Measurements from ENCODE around the gene MAN1C1. TPM values are rescaled to one million over a fixed set of nuclear protein-coding genes. Genes with fewer than 3 reads are reported as not detected.

Gene MAN1C1
- polyA plus RNA-seq, 1 of the 3 experiments (the other 2 are of a cell fraction), result 0.20 TPM

DNA sequence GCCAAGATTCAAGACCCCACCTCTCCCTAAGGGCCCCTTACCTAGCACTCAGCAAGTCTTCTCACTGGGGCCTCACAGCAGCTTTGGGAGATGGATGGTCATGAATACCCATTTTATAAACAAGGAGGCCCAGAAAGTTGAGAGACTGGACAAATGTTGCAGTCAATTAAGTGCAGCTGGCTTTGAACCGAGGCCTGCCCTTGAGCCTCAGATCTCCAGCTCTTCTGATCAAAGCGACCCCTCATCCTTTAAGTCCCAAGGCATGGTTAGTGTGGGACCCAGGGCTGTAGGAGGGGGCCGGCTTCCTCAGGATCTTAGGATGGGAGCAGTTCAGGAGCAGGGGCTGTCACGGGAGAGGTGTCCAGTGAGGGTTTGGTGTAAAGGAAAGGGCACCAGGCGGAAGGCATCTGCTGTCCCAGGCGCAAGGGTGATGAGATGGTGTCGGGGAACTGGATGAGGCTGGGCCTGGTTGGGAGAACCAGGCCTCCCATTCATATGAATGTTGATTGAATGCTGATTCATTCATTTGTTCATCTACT lies 198.0 kb downstream of the MAN1C1 start (continued):
- TF ChIP-seq YY1 (IDR thresholded peaks at IDR 0.05; ENCODE audit: low read depth) (no peak), RXRA (IDR thresholded peaks at IDR 0.05; ENCODE audit: borderline replicate concordance, low read depth) (no peak), FOSL2 (IDR thresholded peaks at IDR 0.05; ENCODE audit: borderline replicate concordance, low read depth) (no peak), RFX5 (IDR thresholded peaks at IDR 0.05; ENCODE audit: low read length) (no peak), POLR2AphosphoS5 (IDR thresholded peaks at IDR 0.05; ENCODE audit: low read depth, low read length) (no peak), ELF1 (IDR thresholded peaks at IDR 0.05) (no peak)

DNA sequence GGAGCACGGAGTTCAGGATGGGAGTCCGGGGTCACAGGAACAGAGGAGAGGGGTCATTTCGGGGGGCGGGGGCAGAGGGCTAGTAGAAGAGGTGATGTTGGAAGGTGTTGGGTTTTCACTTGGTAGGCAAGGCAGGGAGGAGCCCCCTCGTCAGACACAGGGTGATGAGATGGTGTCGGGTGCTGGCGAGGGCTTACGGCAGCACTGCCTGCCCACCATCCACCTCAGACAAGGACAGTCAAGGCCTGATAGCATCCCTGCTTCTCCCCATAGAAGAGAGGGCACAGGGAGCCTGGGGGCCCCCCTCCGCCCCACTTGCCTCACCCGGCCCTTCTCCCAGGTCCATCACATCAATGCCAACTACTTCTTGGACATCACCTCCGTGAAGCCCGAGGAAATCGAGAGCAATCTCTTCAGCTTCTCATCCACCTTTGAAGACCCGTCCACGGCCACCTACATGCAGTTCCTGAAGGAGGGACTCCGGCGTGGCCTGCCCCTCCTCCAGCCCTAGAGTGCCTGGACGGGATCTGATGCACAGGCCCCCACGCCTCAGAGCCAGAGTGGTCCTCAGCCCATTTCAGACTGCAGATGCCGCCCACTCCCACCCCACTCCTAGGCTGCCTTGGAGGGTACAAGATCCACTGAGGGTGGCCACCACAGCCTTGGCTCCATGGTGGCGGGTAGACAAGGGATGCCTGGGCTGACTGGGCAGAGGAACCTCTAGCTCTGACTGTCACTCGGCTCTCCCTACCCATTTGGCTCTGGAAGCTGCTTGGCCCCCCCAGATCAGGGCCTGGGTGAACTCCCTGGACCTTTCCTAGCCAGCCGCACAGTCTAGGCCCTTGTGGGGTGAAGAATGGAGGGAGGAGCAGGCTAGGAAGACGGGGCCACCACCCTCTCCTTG lies 198.9 kb downstream of the MAN1C1 start:
- Histone ChIP-seq H3F3A (replicated peaks; ENCODE audit: insufficient read depth) (no peaks in the 10 kb centered on the region), H4K20me1 (ENCODE audit: insufficient read depth) (no peaks in the 10 kb centered on the region), H3K9me2 (no peaks in the 10 kb centered on the region), H3K27ac (ENCODE audit: low read depth in 2 of 2, low read length in 1 of 2) (no peak overlapping the region), H3K9ac (no peak overlapping the region), H3K4me1 (ENCODE audit: control insufficient read depth in 1 of 2, insufficient read depth in 2 of 2, low read depth in 1 of 2, low read length in 1 of 2) (peaks cover 8 to 23% of the 10 kb centered on the region in 2 experiments; a peak in 1 of 4 replicates), H3K36me3 (replicated peaks in 1 of 2; ENCODE audit: control insufficient read depth in 1 of 2, insufficient read depth in 2 of 2, low read length in 1 of 2) (peaks cover 0 to 34% of the 10 kb centered on the region in 2 experiments), H3K4me3 (ENCODE audit: low read depth in 2 of 2, low read length in 1 of 2) (no peak overlapping the region), H3K79me2 (ENCODE audit: insufficient read depth) (peaks cover 5% of the 10 kb centered on the region), H3K9me3 (no peaks in the 10 kb centered on the region), H3K27me3 (ENCODE audit: insufficient read depth) (no peaks in the 10 kb centered on the region), H2AFZ (ENCODE audit: low read depth) (no peak overlapping the region), H3K4me2 (no peak overlapping the region)
- TF ChIP-seq RAD21 (IDR thresholded peaks at IDR 0.05; ENCODE audit: low read length) (no peak), CHD2 (IDR thresholded peaks at IDR 0.05; ENCODE audit: low read length, partially characterized antibody) (no peak), ELF1 (IDR thresholded peaks at IDR 0.05) (no peak), RXRA (IDR thresholded peaks at IDR 0.05; ENCODE audit: borderline replicate concordance, low read depth) (no peak), GATA2 (CRISPR knock-in tag; IDR thresholded peaks at IDR 0.05) (no peak), RFX5 (IDR thresholded peaks at IDR 0.05; ENCODE audit: low read length) (no peak), NRF1 (IDR thresholded peaks at IDR 0.05; ENCODE audit: low read depth, low read length) (no peak), EZH2phosphoT487 (IDR thresholded peaks at IDR 0.05; ENCODE audit: borderline replicate concordance, low read depth) (no peak), MXI1 (IDR thresholded peaks at IDR 0.05; ENCODE audit: low read depth, low read length) (no peak), GABPA (IDR thresholded peaks at IDR 0.05; ENCODE audit: low read depth) (no peak)
- TF ChIP-seq, protein P1, sequence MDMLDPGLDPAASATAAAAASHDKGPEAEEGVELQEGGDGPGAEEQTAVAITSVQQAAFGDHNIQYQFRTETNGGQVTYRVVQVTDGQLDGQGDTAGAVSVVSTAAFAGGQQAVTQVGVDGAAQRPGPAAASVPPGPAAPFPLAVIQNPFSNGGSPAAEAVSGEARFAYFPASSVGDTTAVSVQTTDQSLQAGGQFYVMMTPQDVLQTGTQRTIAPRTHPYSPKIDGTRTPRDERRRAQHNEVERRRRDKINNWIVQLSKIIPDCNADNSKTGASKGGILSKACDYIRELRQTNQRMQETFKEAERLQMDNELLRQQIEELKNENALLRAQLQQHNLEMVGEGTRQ (IDR thresholded peaks at IDR 0.05; ENCODE audit: borderline replicate concordance, low read depth, low read length), result no peak
- TF ChIP-seq, protein P2, sequence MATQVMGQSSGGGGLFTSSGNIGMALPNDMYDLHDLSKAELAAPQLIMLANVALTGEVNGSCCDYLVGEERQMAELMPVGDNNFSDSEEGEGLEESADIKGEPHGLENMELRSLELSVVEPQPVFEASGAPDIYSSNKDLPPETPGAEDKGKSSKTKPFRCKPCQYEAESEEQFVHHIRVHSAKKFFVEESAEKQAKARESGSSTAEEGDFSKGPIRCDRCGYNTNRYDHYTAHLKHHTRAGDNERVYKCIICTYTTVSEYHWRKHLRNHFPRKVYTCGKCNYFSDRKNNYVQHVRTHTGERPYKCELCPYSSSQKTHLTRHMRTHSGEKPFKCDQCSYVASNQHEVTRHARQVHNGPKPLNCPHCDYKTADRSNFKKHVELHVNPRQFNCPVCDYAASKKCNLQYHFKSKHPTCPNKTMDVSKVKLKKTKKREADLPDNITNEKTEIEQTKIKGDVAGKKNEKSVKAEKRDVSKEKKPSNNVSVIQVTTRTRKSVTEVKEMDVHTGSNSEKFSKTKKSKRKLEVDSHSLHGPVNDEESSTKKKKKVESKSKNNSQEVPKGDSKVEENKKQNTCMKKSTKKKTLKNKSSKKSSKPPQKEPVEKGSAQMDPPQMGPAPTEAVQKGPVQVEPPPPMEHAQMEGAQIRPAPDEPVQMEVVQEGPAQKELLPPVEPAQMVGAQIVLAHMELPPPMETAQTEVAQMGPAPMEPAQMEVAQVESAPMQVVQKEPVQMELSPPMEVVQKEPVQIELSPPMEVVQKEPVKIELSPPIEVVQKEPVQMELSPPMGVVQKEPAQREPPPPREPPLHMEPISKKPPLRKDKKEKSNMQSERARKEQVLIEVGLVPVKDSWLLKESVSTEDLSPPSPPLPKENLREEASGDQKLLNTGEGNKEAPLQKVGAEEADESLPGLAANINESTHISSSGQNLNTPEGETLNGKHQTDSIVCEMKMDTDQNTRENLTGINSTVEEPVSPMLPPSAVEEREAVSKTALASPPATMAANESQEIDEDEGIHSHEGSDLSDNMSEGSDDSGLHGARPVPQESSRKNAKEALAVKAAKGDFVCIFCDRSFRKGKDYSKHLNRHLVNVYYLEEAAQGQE (IDR thresholded peaks at IDR 0.05; ENCODE audit: low read depth, low read length), result no peak
- TF ChIP-seq, protein P3, sequence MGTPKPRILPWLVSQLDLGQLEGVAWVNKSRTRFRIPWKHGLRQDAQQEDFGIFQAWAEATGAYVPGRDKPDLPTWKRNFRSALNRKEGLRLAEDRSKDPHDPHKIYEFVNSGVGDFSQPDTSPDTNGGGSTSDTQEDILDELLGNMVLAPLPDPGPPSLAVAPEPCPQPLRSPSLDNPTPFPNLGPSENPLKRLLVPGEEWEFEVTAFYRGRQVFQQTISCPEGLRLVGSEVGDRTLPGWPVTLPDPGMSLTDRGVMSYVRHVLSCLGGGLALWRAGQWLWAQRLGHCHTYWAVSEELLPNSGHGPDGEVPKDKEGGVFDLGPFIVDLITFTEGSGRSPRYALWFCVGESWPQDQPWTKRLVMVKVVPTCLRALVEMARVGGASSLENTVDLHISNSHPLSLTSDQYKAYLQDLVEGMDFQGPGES (IDR thresholded peaks at IDR 0.05; ENCODE audit: low read depth, low read length), result no peak
- WGBS (ENCODE audit: low lambda C conversion rate), result 98% methylated on average over 9 of the region's 24 CpGs
- no peak for DNase-seq
- CTCF ChIA-PET, result interaction anchor here (0.6 to 2.7 kb wide), 4 partner anchors 55 to 207 kb away, joined by 3 to 7 read pairs (median 3); no protein-coding TSS in a partner anchor
- POLR2A ChIA-PET, result no interaction called here
